Endothelial cell of umbilical vein (primary cell): Measurements from ENCODE around the gene TMTC4. TPM values are rescaled to one million over a fixed set of nuclear protein-coding genes. Genes with fewer than 3 reads are reported as not detected.

Experiments
- BruUV-seq: library from RNA; stranded (reverse); fragments of 400-500 nt; replicated peaks from 2 replicates; lab custom pipeline; 2021; lab: Mats Ljungman, UMichigan
- CTCF ChIA-PET: fragments of 300-600, 350-600 bp; sonication (Branson Sonifier 250); formaldehyde crosslinking; loops from one replicate; lab custom pipeline; 2021; ENCODE audit warnings: antibody characterized with exemption, inconsistent platforms; lab: Charles Lee
- POLR2A ChIA-PET: fragments of 300-600, 350-600 bp; sonication (Branson Sonifier 250); formaldehyde crosslinking; loops from one replicate; lab custom pipeline; 2021; ENCODE audit warnings: antibody characterized with exemption, inconsistent platforms; lab: Charles Lee
- DNase-seq: peaks from one replicate; pipeline ENCODE4 v3.0.0-alpha.2; 2011; ENCODE audit warnings: low read depth, low spot score
- FAIRE-seq: peaks from 2 replicates; lab custom pipeline; 2011; peaks lifted over from hg19 to GRCh38; lab: Jason Lieb, UNC
- H2AFZ ChIP-seq: 2 replicates; pipeline ENCODE4 v1.6.0; 2012; ENCODE audit warnings: low read depth, low read length, control low read depth, inconsistent platforms
- H3K27ac ChIP-seq: 2 replicates; pipeline ENCODE4 v1.5.1; 2011; ENCODE audit warnings: low read depth, mild to moderate bottlenecking, control low read depth, low read length, moderate library complexity; ENCODE audit not compliant: insufficient read depth
- H3K27me3 ChIP-seq, 2 experiments: 2 replicates each; pipeline versions ENCODE4 v1.6.0 to v1.6.1; 2011; ENCODE audit warnings: low read length in 2 of 2, mixed read lengths in 1 of 2; ENCODE audit not compliant: control insufficient read depth in 2 of 2, insufficient read depth in 2 of 2
- H3K36me3 ChIP-seq, 2 experiments: 2 replicates in 1 of 2; 3 replicates in 1 of 2; pipeline ENCODE4 v1.5.1; 2011; ENCODE audit warnings: low read length in 2 of 2, mild to moderate bottlenecking in 1 of 2, moderate library complexity in 1 of 2; ENCODE audit not compliant: control insufficient read depth in 2 of 2, insufficient read depth in 2 of 2; ENCODE audit errors: extremely low read depth in 1 of 2
- H3K4me1 ChIP-seq: 3 replicates; pipeline ENCODE4 v1.5.1; 2011; ENCODE audit warnings: mild to moderate bottlenecking, low read length; ENCODE audit not compliant: control insufficient read depth, insufficient read depth; ENCODE audit errors: extremely low read depth
- H3K4me2 ChIP-seq: 2 replicates; pipeline ENCODE4 v1.6.1; 2011; ENCODE audit warnings: low read length, control low read depth, mixed read lengths; ENCODE audit not compliant: insufficient read depth
- H3K4me3 ChIP-seq, 3 experiments: fragments of 200-600 bp in 1 of 3; sonication (generic), shearing (Covaris generic) in 1 of 3; replicated peaks in 1 of 3; 2 replicates each; pipeline ENCODE4 v1.5.1; 2011 to 2016; ENCODE audit warnings: control low read depth in 3 of 3, low read length in 3 of 3, mild to moderate bottlenecking in 2 of 3, inconsistent platforms in 1 of 3, low read depth in 1 of 3, moderate library complexity in 1 of 3; ENCODE audit not compliant: insufficient read depth in 1 of 3
- H3K79me2 ChIP-seq: 2 replicates; pipeline ENCODE4 v1.6.0; 2012; ENCODE audit warnings: low read length, inconsistent platforms; ENCODE audit not compliant: control insufficient read depth, insufficient read depth
- H3K9ac ChIP-seq: replicated peaks from 2 replicates; pipeline ENCODE3; 2011; ENCODE audit warnings: low read length, control low read depth; ENCODE audit not compliant: insufficient read depth; ENCODE audit errors: extremely low read depth
- H3K9me1 ChIP-seq: replicated peaks from 3 replicates; pipeline ENCODE4 v1.6.0; 2011; ENCODE audit warnings: mild to moderate bottlenecking, low read length; ENCODE audit not compliant: control insufficient read depth, insufficient read depth; ENCODE audit errors: extremely low read depth
- H3K9me3 ChIP-seq: replicated peaks from 2 replicates; pipeline ENCODE4 v1.5.1; 2012; ENCODE audit warnings: low read length, inconsistent platforms; ENCODE audit not compliant: control insufficient read depth, insufficient read depth
- H4K20me1 ChIP-seq: replicated peaks from 2 replicates; pipeline ENCODE3; 2011; ENCODE audit warnings: mild to moderate bottlenecking, low read length; ENCODE audit not compliant: control insufficient read depth, insufficient read depth; ENCODE audit errors: extremely low read depth
- EZH2 ChIP-seq: IDR thresholded peaks from 2 replicates; pipeline ENCODE4 v1.6.1; 2012; ENCODE audit warnings: borderline replicate concordance, low read depth, mild to moderate bottlenecking, moderate library complexity, low read length, inconsistent platforms; ENCODE audit not compliant: severe bottlenecking
- GATA2 ChIP-seq: IDR thresholded peaks from 2 replicates; pipeline ENCODE4 v1.7.0; 2011; ENCODE audit warnings: low read depth, mild to moderate bottlenecking, moderate library complexity, mixed read lengths, low read length; ENCODE audit not compliant: insufficient read length, insufficient read depth
- JUN ChIP-seq: IDR thresholded peaks from 2 replicates; pipeline ENCODE4 v1.6.1; 2011; ENCODE audit warnings: borderline replicate concordance, low read depth; ENCODE audit not compliant: insufficient read length, insufficient read depth
- MAX ChIP-seq: IDR thresholded peaks from 2 replicates; pipeline ENCODE4 v1.6.1; 2011; ENCODE audit not compliant: insufficient read depth, insufficient read length
- dilution Hi-C: fragments of 300-500 bp; cut with MboI; formaldehyde crosslinking; loops from one replicate; pipeline ENCODE4 v1.15.0; 2019; ENCODE audit warnings: low sequenced_read_pairs; ENCODE audit not compliant: extremely low pct_ligation_motif_present
- intact Hi-C: fragments of 100-400 bp; cut with micrococcal nuclease; formaldehyde crosslinking; loops from one replicate; pipeline ENCODE4 v1.10.0; 2022
- polyA plus RNA-seq, 4 experiments: library from polyadenylated mRNA; depleted of rRNA in 3 of 4; stranded (reverse) in 3 of 4; unstranded in 1 of 4; fragments of >200 nt; gene quantifications; 2 replicates each; pipeline versions ENCODE4 v1.2.1 to v1.2.3, GENCODE V29; 2011 to 2012; ENCODE audit warnings: missing spikeins in 1 of 4
- total RNA-seq: library from RNA; stranded (reverse); gene quantifications from 2 replicates; pipeline ENCODE4 v1.2.3, GENCODE V29; 2021

TMTC4 gene
- total and polyA plus RNA-seq, 2 donors (not counting 3 experiments of a cell fraction or from before 2014, with no cell fraction given) = 24.6 to 31.9 TPM

- H4K20me1 ChIP-seq = no peaks in the 10 kb centered on the region
- H3K9me1 ChIP-seq = no peaks in the 10 kb centered on the region
- no peak for DNase-seq
- dilution Hi-C loops = no loop called here
- H3K9me3 ChIP-seq = no peaks in the 10 kb centered on the region
- H3K27ac ChIP-seq = no peak overlapping the region
- H3K4me3 ChIP-seq = no peak overlapping the region
- H3K79me2 ChIP-seq = no peaks in the 10 kb centered on the region
- H3K27me3 ChIP-seq = no peaks in the 10 kb centered on the region
- no peaks in the 10 kb centered on the region for H3K36me3 ChIP-seq
- TF ChIP-seq JUN (no peak), MAX (no peak)
- H2AFZ ChIP-seq = no peak overlapping the region
- H3K9ac ChIP-seq = no peak overlapping the region
- FAIRE-seq = no peak
- ChIA-PET POLR2A (no interaction called here), CTCF (interaction anchor here (1.1 to 2.3 kb wide), 2 partner anchors 24 to 28 kb away, joined by 3 to 7 read pairs; no protein-coding TSS in a partner anchor)
- no peak overlapping the region for H3K4me2 ChIP-seq
- intact Hi-C loops = no loop called here
- BruUV-seq = no TSS peak
- peaks cover 5% of the 10 kb centered on the region for H3K4me1 ChIP-seq
Measured at GRCh38 chr13:100600915-100601314, 73.7 kb downstream of the TMTC4 start.

- Histone ChIP-seq H4K20me1 (no peaks in the 10 kb centered on the region), H2AFZ (no peak overlapping the region), H3K27ac (no peak overlapping the region), H3K36me3 (no peaks in the 10 kb centered on the region), H3K9ac (no peak overlapping the region), H3K27me3 (no peaks in the 10 kb centered on the region), H3K4me3 (no peak overlapping the region), H3K9me3 (no peaks in the 10 kb centered on the region), H3K4me2 (no peak overlapping the region), H3K79me2 (no peaks in the 10 kb centered on the region), H3K4me1 (peaks cover 5% of the 10 kb centered on the region), H3K9me1 (no peaks in the 10 kb centered on the region)
- no peak for TF ChIP-seq GATA2
- TF ChIP-seq EZH2 = no peak
- intact Hi-C loops (no loop called here), dilution Hi-C loops (no loop called here)
- no peak for DNase-seq
- FAIRE-seq = no peak
- BruUV-seq = no TSS peak
- ChIA-PET POLR2A (no interaction called here), CTCF (interaction anchor here (0.9 to 2.3 kb wide), 3 partner anchors 10 to 27 kb away, joined by 3 to 7 read pairs (median 3); no protein-coding TSS in a partner anchor)
Measured at GRCh38 chr13:100600461-100600860, 74.1 kb downstream of the TMTC4 start.
